AG08396 (cell line): ENCODE measurements around the gene HSPG2.
"Not testable (repeated sequence)": the region's sequence is repeated elsewhere in the genome, so short reads cannot be mapped to it uniquely, and the experiment has no call there.

Source experiments
- DNase-seq: peaks from one replicate; pipeline ENCODE4 v3.0.0; 2012; ENCODE audit warnings: low spot score, mixed read lengths

HSPG2 gene

DNA sequence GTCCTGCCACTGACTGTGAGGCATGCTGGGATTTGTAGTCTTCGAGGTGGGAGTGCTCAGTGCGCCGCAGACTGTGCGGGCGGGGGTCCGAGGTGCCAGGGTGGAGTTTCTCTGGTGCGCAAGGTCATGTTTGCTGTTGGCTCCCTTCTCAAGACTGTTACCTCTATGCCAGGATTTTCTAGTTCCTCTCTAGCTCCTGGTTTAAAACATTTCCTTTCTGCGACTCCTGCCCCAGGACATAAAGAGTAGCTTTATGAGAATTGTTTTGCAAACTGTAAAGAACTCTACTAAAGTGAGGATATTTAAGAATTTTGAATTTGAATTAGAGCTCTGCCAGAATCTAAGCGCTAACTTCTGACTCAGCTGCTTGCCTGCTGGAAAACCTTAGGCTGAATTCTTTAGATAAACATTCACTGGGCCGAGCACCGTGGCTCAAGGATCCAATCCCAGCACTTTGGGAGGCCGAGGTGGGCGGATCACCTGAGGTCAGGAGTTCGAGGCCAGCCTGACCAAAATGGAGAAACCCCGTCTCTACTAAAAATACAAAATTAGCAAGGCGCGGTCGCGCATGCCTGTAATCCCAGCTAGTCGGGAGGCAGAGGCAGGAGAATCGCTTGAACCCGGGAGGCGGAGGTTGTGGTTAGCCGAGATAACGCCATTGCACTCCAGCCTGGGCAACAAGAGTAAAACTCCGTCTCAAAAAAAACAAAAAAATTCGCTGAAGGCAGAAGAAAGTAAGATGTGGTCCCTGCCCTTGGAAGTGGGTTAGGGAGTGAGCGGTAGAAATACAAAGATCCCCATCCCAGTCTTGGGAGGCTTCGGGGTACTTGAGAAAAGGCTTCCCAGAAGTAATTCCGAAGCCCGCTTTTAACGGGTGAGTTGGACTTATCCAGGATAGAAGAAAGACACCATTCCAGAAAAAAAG lies 153.2 kb downstream of the HSPG2 start:
- peak; percentile 50 for DNase-seq

DNA sequence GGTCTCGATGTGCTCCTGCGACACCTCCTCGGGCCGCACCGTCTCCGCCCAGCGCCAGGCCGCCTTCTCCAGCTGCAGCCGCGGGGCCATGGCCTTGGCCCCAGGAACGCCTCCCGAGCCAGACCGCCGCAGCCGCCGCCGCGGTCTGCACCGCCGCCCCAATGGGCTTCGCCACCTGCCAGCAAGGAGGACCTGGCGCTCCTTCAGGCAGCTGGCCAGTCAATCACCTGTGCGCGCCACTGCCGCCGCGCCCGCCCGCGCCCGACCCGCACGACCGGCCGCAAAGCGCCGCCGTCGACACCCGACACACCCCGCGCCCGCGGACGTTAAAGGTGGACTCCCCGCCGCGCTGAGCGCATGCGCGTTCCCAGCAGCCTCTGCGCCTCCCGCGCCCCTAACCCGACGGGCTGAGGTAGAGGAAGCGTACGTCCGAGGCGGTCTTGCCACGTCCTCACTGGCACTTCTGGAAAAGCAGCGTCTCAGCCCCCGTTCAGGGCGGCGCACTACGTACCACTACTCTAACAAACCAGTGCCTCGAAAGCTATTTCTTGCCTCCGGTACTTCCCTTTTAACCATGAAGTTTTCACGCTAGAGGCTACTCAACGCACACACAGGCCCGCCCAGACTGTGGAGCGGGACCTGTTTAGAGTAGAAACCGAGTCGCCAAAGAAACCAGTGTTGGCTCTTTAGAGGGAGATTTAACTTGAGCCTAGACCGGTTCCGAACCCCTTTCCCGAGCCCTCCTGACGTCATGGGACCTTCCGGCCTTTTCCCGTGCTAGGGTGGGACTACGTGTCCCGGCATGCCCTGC lies 154.0 kb downstream of the HSPG2 start, which contains the start of gene USP48:
USP48 (minus strand) TSS at position 282 of the 811 bp plus-strand sequence; CDS start at position 90, 192 bp downstream.
- DNase-seq, result peak; percentile 96

DNA sequence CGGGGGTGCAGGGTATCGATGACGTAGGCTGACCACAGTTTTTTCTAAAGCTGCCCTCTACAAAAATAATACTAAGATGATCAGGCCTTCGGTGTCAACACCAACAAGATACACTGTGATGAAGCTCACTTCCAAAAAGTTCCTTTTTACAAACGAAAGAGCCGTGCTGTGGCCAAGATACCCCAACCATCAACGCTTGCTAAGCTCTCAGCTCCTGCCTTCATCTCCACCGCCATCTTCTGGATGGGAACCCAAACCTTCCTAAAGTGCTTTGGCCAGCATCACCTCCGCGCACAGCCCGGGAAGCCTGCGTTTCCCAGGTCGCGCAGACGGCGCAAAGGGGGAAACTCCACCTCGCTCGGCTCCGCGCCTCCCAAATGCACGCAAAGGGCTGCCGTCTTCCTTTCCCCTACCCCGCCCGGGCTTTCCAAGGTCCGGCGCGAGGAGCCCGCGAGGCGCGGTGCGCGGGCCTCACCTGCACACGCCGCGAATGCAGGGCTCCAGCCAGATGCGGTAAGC lies 154.7 kb downstream of the HSPG2 start:
- DNase-seq, result peak; percentile 22

DNA sequence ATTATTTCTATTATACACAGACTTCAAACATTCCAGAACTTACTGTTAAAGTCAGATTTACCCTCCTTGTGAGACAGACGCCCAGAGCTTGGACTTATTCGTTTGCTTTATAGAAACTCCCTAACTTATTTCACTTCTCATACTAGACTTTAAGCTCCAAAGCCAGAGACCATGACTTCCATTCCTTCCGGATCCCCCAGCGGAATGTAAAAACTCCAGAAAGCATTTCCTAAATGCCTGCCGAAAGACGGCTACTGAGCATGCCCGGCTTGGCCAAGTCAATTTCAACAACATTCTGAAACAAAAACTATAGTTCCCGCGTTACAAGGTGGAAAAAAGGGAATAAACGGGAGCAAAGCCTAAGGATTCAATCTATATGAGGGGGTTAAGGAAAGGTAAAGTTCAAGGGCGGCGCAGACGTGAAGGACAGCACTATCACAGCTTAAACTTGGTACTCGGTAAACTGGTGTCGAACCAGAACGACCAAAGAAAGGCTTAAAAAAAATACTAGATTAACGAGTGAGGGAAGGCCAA lies 155.2 kb downstream of the HSPG2 start:
- peak; percentile 28 for DNase-seq

DNA sequence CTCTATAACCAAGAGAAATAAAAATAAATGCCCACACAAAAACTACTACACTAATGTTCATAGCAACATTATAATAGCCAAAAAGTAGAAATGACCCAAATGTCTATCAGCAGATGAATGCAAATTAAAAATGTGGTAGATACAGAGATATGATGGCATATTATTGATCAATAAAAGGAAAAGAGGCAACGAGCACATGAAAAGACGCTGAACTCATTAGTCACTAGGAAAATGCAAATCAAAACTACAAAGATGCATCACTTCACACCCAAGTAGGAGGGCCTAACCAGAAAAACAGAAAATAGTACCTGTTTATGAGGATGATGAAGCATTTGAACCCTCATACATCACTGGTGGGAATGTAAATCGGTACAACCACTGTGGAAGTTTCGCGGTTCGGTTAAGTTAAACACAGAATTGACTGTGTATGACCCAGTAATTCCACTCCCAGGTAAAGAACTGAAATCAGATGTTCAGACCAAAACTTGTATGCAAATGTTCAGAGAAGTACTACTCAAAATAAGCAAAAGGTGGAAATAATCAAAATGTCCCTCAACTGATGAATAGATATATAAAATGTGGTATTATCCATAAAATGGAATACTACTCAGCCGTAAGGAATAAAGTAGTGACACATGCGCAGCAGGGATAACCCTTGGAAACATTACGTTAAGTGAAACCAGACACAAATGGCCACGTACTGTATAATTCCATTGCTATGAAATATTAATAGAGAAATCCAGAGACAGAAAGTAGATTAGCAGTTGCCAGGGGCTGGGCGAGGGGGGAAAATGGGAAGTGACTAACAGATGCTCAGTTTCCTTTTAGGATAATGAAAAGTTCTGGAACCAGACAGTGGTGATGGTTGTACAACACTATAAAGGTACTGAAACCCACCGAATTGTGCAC lies 157.2 kb downstream of the HSPG2 start:
- no peak for DNase-seq

DNA sequence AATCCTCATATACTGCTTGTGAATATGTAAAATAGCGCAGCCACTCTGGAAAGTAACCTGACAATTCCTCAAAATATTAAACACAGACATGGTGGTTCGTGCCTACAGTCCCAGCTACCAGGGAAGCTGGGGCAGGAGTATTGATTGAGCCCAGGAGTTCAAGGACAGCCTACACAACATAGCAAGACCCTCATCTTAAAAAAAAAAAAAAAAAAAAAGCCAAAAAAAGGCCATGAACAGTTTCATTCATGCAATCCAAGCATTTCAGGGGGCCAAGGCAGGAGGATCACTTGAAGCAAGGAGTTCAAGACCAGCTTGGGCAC lies 158.7 kb downstream of the HSPG2 start:
- no peak for DNase-seq

DNA sequence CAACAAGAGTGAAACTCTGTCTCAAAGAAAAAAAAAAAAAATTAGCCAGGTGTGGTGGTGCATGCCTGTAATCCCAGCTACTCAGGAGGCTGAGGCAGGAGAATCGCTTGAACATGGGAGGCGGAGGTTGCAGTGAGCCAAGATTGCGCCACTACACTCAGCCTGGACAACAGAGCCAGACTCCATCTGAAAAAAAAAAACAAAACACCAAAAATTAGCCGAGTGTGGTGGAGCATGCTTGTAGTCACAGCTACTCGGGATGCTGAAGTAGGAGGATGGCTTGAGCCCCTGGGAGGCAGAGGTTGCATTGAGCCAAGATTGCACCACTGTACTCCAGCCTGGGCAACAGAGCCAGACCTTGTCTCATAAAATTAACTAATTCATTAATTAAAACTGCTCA lies 160.2 kb downstream of the HSPG2 start:
- not testable (repeated sequence) for DNase-seq

DNA sequence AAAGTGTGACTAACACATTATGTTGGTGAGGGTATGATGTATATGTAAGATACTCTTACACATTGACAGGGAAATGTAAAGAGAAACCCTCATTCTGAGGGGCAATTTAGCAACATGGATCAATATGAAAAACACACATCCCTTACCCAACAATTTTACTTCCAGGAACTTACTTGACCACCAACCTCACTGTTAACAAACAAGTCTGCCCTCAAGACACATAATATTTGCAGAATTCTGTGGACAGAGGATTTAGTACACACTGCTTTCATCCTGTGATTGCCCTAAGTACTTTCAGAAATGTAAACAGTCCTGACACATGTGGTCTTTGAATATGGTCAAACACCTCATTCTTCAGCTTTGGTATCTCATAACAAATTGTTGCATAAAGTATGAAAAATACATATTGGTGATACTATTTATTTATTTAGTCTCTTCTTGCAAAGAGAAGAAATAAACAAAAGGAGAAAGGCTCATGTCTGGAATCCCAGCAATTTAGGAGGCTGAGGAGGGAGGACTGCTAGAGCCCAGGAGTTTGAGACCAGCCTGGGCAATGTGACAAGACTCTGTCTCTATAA lies 161.0 kb downstream of the HSPG2 start:
- peak; percentile 33 for DNase-seq

DNA sequence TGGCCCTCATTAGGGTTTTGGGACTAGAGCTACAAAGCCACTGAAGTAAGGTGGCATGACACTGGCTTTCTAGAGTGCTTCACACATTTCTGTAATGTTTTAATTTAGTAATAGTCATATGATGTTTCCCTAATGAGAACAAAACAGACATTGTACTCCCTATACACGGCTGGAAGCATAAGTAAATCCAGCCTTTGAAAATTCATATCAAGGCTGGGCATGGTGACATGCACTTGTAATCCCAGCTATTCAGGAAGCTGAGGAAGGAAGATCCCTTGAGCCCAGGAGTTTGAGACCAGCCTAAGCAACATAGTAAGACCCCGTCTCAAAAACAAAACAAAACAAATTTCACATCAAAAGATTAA lies 161.6 kb downstream of the HSPG2 start:
- no peak for DNase-seq

DNA sequence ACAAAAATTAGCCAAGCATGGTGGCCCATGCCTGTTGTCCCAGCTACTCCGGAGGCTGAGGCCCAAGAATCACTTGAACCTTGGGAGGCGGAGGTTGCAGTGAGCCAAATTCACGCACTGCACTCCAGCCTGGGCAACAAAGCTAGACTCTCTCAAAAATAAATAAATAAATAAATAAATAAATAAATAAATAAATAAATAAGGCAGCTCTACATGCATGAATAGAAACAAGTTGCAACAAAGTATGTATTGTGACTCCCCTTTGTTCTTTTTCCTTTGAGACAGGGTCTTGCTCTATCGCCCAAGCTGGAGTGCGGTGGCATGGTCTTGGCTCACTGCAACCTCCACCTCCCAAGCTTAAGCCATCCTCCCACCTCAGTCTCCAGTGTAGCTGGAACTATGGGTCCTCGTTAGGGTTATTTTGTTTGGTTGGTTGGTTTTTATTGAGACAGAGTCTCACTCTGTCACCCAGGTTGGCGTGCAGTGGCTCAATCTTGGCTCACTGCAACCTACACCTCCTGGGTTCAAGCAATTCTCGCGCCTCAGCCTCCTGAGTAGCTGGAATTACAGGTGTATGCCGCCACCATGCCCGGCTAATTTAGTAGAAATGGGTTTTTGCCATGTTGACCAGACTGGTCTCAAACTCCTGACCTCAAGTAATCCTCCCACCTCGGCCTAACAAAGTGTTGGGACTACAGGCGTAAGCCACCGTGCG lies 162.1 kb downstream of the HSPG2 start:
- no peak for DNase-seq

DNA sequence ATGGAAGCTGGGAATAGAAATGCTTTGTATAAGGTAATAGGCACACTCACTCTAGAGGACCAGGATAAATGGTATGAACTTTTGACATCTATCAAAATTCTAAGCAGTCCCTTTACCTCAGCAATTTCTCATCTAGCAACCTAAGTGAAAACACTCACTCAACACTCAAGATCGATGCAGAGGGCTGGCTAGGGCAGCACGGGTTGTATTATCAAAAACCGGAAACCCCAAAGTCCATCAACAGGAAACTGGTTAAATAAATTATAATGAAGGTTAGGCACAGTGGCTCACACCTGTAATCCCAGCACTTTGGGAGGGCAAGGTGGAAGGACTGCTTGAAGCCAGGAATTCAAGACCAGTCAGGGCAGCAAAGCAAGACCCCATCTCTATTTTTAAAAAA lies 163.5 kb downstream of the HSPG2 start:
- DNase-seq, result no peak
